GM21717 (cell line): ENCODE measurements around the gene MCRIP2.
A peak's percentile ranks its signal among the peaks of the same experiment; 100 is the strongest.

Source experiments
- ATAC-seq: cut with Tn5 transposase; IDR thresholded peaks from one replicate; pipeline ENCODE4 v1.9.1; 2021; ENCODE audit warnings: mild to moderate bottlenecking, moderate library complexity; ENCODE audit not compliant: unreplicated experiment

Gene MCRIP2

DNA sequence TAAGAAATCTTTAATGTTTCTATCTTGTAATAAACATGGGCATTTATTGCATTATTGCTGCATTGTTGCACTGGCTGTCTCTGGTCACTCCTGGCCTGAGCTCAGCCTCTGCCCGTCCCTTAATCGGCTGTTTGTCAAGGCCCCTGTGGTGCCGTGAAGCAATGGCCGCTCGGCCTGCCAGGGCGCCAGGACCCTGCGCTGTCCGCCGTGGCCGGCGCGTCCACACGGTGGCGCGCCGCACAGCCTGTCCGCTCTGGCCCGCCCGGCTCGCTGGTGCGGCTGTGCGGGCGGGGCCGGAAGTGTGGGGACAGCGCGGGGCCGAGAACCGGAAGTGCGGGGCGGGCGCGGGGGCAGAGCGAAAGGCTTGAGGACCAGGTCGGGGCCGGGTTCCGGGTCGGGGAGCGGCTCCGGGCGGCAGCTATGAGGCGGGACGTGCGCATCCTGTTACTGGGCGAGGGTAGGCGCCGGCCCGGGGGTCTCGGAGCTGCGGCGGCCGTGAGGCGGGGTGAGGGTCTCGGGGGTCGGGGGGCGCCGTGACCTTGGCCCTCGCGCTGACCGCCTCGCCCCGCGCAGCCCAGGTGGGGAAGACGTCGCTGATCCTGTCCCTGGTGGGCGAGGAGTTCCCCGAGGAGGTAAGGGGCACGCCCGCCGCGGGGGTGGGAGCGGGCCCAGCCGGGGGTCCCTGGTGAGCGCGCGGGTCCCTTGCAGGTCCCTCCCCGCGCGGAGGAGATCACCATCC, 26.3 kb downstream of the MCRIP2 start, which contains the start of gene RHOT2:
Gene RHOT2, plus strand, starts transcription at position 353 of the 739 bp plus-strand sequence. Its CDS starts 68 bp downstream, at position 421.
- peak; percentile 64 for ATAC-seq

DNA sequence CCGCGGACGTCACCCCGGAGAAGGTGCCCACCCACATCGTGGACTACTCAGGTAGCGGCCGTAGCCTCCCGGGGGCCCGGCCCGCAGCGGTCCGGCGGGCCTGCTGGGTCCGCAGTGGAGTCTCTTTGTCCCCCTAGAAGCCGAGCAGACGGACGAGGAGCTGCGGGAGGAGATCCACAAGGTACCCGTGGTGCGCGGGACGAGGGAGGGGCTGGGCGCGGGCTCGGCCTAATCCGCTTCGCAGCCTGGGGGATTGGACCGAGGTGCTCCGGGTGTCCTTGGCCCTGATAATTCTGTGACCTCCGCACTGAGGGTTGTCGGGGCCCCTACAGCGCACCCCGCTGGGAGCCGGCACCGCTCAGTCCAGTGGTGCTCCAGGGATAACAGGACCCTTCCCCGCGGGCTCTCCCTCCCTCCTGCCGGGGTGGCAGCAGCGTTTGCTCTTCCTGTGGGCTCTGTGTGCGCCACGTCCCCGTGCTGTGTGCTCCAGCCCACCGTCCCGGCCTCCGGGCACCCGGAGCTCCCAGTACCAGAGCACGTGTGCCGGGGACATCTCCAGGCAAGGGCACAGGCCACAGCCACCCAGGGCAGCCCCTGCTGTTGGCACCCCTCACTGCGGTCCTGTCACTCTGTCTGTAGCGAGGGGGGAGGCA, 27.0 kb downstream of the MCRIP2 start:
- peak; percentile 1 for ATAC-seq

- no peak for ATAC-seq
Measured at GRCh38 chr16:669666-670065, 28.0 kb downstream of the MCRIP2 start.

- no peak for ATAC-seq
Measured at GRCh38 chr16:670485-671352, 29.1 kb downstream of the MCRIP2 start.

DNA sequence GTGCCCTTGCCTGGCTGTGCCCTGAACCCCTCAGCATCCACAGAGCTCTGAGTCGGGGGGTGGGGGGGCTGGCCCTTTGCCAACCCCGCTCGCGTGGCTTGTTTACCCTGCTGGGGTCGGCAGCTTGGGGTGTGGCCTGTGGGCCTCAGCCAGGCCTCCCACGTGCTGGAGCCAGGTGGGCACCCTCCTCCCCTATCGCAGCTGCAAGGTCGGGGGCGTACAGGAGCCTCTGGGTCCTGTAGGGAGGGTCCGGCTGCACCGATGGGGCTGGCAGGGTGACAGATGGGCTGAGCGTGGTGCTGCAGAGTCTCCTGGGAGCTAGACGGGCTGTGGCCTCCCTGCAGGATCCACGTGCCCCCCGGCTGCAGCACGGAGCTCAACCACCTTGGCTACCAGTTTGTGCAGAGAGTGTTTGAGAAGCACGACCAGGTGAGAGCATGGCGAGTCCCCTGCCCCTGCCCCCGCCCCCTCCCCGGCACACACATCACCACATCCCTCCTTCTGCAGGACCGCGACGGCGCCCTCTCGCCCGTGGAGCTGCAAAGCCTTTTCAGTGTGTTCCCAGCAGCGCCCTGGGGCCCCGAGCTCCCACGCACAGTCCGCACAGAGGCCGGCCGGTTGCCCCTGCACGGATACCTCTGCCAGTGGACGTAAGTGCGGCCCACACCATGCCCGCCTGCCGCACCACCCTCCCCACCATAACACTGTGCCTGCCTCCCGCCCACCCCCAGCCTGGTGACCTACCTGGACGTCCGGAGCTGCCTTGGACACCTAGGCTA, 29.9 kb downstream of the MCRIP2 start:
- ATAC-seq: no peak

DNA sequence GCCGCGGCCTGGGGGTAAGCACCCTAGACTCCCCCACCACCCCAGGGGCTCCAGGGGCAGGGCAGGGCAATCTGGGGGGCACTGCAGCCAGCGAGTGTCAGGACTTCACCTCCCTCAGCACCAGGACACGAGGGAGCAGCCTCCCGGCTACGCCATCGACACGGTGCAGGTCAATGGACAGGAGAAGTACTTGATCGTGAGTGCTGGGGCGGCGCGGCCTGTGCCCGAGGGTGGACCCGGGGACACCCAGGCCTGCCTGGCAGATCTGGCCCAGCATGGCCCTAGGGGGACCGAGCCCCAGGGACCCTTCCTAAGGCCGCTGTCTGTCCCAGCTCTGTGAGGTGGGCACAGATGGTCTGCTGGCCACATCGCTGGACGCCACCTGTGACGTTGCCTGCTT, 30.7 kb downstream of the MCRIP2 start:
- no peak for ATAC-seq

DNA sequence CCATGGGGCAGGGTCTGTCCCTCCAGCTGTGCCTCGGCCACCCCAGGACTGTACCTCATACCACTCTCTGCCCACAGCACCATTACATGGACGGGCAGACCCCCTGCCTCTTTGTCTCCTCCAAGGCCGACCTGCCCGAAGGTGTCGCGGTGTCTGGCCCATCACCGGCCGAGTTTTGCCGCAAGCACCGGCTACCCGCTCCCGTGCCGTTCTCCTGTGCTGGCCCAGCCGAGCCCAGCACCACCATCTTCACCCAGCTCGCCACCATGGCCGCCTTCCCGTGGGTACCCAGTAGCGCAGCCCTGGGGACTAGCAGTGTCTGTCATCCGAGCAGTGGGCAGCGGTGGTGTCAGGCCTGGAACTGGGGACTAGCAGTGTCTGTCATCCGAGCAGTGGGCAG, 31.2 kb downstream of the MCRIP2 start:
- no peak for ATAC-seq

GRCh38 chr16:673399-673991, 31.9 kb downstream of the MCRIP2 start:
- ATAC-seq: no peak

DNA sequence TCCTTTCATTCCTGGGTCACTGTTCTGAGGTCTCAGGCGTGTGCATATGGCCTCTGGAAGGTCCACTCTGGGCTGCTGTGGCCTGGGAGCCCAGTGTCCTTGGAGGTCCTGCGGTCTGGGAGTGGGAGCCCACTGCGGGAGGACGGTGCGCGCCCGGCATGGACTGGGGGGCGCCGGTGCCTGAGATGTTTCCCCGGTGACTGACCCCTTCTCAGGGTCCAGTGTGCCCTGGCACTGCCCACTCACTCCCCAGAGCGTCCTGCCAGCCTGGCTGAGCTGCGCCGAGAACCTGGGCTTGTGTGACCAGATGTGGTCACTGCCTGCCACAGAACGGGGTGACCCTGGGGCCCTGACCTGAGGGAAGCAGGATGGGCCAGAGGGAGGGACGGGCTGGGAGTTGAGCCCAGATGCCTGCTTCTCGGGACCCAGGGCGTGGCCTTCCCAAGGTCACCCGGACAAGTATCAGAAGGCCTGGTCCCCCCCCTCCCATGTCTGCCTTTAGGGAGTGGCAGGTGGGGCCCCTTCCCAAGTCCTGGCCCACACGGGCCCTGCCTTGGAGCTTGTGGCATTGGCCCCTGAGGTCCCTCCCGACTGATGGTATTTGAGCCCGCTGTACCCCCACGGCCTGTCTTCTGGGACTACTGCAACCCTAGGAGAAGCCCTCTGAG, 32.7 kb downstream of the MCRIP2 start:
- no peak for ATAC-seq

DNA sequence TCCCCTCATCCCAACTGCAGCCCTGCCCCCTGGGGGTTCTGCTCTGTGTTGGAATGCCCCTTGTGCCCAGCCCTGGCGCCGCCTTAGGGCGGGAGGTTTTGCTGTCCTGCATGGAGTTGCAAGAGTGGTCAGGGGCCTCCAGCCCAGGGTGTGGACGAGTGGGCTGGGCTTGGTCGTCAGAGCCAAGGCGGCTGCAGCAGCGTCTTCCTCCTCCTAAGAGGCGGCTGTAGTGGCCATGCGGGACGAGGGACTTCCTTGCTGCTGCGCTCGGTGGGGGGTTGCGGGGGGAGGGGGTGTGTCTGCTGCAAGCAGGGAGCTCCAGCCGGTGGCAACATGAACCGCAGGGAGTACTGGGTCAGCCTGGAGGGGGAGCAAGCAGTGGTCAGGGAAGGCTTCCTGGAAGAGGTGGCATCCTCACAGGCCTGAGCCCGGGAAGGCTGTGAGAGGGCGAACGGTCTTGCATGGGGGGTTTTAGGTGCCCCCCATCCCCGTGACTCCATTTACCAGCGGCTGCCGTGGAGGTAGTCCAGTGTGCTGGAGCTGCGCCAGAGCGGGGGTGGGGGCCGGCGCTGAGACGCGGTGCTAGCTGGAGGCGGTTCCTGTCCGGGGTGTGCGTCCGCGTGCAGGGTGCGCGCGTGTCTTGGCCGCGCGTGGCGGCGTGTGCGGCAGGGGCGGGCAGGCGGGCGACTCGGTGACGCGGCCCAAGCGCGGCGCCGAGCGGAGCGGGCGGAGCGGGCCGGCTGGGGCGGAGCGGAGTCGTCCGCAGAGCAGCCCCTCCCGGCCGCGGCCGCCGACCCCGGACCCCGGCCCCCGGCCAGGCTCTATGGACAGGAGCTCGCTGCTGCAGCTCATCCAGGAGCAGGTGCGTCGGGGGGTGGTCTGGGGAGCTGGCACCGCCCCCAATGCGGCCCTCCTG, 33.6 kb downstream of the MCRIP2 start, which contains the start of gene RHBDL1:
Gene RHBDL1, plus strand, starts transcription at position 704 of the 916 bp plus-strand sequence. Its CDS starts 120 bp downstream, at position 824.
- ATAC-seq: no peak

- ATAC-seq: no peak
Measured at GRCh38 chr16:675884-676564, 34.4 kb downstream of the MCRIP2 start.

GRCh38 chr16:676565-676902, 34.9 kb downstream of the MCRIP2 start:
- no peak for ATAC-seq

GRCh38 chr16:676913-677312, 35.3 kb downstream of the MCRIP2 start:
- ATAC-seq: no peak

DNA sequence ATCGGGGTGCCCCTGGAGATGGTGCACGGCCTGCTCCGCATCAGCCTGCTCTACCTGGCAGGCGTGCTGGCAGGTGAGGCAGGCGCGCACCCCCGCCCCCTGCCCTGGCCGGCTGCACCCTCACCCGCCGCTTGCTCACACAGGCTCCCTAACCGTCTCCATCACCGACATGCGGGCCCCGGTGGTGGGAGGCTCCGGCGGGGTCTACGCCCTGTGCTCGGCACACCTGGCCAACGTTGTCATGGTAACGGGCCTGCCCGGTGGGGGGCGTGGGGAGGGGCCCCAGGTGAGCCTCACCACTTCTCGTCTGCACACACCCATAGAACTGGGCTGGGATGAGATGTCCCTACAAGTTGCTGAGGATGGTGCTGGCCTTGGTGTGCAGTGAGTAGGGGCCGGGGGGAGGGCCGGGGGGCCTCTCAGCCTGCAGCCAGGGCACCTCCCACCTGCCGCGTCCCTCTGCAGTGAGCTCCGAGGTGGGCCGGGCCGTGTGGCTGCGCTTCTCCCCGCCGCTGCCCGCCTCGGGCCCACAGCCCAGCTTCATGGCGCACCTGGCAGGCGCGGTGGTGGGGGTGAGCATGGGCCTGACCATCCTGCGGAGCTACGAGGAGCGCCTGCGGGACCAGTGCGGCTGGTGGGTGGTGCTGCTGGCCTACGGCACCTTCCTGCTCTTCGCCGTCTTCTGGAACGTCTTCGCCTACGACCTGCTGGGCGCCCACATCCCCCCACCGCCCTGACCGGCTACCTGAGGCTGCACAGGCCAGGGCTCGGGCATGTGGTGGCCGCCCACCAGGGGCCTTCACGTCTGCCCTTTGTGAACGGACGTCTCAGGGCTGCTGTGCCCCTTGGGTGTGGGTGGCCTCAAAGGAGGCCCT, 35.9 kb downstream of the MCRIP2 start:
- no peak for ATAC-seq

DNA sequence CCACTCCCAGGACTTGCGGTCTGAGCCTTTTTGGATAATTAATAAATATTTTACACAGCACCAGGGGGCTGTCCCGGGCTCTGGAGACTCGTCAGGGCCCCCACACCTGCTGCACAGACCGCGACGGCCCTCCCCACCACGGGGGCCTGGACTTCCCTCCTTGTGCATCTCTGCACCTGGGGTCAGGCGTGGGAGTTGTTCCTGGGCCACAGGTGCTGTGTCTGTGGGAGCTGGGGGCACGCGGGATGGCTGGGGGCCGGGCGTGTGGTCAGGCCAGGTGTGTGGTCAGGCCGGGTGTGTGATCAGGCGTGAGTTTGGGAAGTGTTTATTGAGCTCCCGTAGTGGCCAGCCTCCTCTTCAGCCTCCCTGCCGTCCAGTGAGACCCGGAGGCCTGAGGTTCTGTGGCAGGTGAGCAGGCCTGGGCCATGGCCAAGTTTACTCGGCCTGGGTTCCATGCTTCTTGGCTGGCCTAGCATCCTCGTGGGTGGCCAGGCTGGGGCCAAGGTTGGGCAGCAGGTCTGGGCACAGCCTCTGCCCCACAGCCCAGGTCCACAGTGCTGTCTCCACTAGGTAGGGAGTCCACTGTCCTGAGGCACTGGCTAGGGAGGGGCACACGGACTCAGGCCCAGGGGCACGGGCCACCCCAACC, 36.7 kb downstream of the MCRIP2 start:
- ATAC-seq: no peak
